ENCODE measurements around the gene PDCL2. TPM values are rescaled to one million over a fixed set of nuclear protein-coding genes. Genes with fewer than 3 reads are reported as not detected.

The PDCL2 gene
- total RNA-seq, 2 experiments from 2014 or later, result not detected

DNA sequence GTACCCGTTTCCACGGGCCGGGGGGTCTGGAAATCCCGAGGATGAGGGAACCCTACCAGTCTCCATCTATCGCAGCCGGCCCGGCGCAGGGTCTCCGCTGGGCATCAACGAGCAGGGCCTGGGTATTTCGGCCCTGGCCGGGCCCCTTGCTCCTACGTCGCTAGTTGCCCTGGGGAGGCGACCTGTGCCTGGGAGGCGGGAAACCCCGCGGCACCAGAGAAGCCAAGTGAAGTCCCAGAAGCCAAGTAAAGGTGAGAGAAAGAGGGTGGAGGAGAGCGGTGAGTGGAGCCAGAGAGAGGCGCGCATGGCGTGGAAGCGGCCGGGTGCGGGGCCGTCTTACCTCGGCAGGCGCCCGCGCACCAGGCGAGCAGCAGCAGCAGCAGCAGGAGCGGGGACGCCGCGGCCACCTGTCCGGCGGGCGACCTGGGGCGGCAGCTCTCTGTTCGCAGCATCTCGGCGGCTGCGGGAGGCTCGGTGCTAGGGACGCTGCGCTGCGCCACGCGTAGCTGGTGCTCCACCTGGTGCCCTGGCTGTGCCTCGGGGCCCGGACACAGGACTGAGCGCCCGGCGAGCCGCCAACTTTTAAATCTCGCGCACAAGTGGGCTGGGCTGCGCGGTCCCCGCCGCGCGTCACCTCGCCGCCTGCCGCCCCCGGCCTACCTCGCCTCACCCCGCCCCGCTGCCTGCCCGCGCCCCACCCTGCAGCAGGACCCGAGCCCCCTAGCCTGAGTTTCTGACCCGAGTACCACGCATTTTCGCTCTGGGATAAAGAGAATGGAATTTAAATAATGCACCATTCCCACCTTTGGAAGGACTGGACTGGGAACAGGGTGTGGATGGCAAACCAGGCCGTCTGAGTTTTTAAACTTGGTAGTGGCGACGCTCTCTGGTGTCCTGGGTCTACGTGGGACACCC, 44.0 kb upstream of the PDCL2 start, which contains the start of gene NMU:
TSS of gene NMU (minus strand) at position 558 of the 915 bp plus-strand sequence. CDS start at position 452, 106 bp downstream.
- DNase-seq (peak in 5 of 14 experiments; percentile 5 to 37 (median 25)), ATAC-seq (ENCODE audit: poor library complexity) (no peak)
- H3K4me1 Mint-ChIP-seq (ENCODE audit: low read depth), result peaks cover 19% of the 10 kb centered on the region
- no peak within 1 kb of the TSS for H3K27ac Mint-ChIP-seq
- H3K9me3 Mint-ChIP-seq, result no peaks in the 10 kb centered on the region
- H3K27me3 ChIP-seq (ENCODE audit: control insufficient read depth in 1 of 2, insufficient read depth in 2 of 2, low read length in 2 of 2), result peaks cover 24 to 44% of the 10 kb centered on the region in 2 experiments
- no peaks in the 10 kb centered on the region for H3K9me3 ChIP-seq (ENCODE audit: control insufficient read depth in 1 of 2, insufficient read depth in 1 of 2, low read length in 2 of 2)
- no peaks in the 10 kb centered on the region for H3K36me3 Mint-ChIP-seq (ENCODE audit: low read depth)
- no peaks in the 10 kb centered on the region for H3K36me3 ChIP-seq (ENCODE audit: insufficient read depth, low read length)
- H3K27ac ChIP-seq (ENCODE audit: low read depth in 1 of 2, low read length in 2 of 2), result no peak within 1 kb of the TSS
- H3K4me3 ChIP-seq (ENCODE audit: low read length), result peak within 1 kb of the TSS; percentile 34
- POLR2A ChIA-PET, result no interaction called here
- peaks cover 86% of the 10 kb centered on the region for H3K27me3 Mint-ChIP-seq
- peaks cover 11% of the 10 kb centered on the region for H3K4me1 ChIP-seq (ENCODE audit: insufficient read depth, low read length)
- CTCF ChIA-PET, result no interaction called here
- TF ChIP-seq, protein P1, sequence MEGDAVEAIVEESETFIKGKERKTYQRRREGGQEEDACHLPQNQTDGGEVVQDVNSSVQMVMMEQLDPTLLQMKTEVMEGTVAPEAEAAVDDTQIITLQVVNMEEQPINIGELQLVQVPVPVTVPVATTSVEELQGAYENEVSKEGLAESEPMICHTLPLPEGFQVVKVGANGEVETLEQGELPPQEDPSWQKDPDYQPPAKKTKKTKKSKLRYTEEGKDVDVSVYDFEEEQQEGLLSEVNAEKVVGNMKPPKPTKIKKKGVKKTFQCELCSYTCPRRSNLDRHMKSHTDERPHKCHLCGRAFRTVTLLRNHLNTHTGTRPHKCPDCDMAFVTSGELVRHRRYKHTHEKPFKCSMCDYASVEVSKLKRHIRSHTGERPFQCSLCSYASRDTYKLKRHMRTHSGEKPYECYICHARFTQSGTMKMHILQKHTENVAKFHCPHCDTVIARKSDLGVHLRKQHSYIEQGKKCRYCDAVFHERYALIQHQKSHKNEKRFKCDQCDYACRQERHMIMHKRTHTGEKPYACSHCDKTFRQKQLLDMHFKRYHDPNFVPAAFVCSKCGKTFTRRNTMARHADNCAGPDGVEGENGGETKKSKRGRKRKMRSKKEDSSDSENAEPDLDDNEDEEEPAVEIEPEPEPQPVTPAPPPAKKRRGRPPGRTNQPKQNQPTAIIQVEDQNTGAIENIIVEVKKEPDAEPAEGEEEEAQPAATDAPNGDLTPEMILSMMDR (IDR thresholded peaks at IDR 0.05), result no peak
- intact Hi-C loops (cut with DNase I, micrococcal nuclease), result no loop called here
- peak within 1 kb of the TSS; percentile 77 for H3K4me3 Mint-ChIP-seq

DNA sequence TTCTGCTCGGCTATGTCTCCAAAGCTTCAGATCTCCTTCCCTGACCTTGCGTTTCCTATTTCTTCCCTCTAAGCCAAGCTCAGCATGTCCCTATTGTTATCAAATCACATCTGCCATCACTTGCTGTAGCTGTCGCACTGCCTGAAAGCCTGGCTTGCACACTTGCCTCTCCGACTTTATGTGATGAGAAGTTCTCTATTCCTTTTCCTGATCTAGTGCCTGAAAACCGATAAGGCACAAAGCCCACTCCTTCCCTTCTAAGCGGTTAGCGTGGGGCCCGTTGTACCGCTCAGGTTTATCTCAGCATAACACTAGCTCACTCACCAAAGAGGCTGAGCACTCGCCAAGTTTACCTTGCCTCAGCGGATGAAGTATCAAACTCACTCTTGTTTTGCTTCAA, 43.2 kb upstream of the PDCL2 start:
- H3K27me3 Mint-ChIP-seq, result peaks cover 88% of the 10 kb centered on the region
- H3K27ac Mint-ChIP-seq, result no peak overlapping the region
- Histone ChIP-seq H3K27ac (ENCODE audit: low read depth in 1 of 2, low read length in 2 of 2) (no peak overlapping the region), H3K4me3 (ENCODE audit: low read length) (peak overlapping the region; percentile 34), H3K27me3 (ENCODE audit: control insufficient read depth in 1 of 2, insufficient read depth in 2 of 2, low read length in 2 of 2) (peaks cover 24 to 52% of the 10 kb centered on the region in 2 experiments), H3K4me1 (ENCODE audit: insufficient read depth, low read length) (peaks cover 11% of the 10 kb centered on the region), H3K36me3 (ENCODE audit: insufficient read depth, low read length) (no peaks in the 10 kb centered on the region), H3K9me3 (ENCODE audit: control insufficient read depth in 1 of 2, insufficient read depth in 1 of 2, low read length in 2 of 2) (no peaks in the 10 kb centered on the region)
- ATAC-seq (ENCODE audit: poor library complexity), result no peak
- no peaks in the 10 kb centered on the region for H3K36me3 Mint-ChIP-seq (ENCODE audit: low read depth)
- peaks cover 19% of the 10 kb centered on the region for H3K4me1 Mint-ChIP-seq (ENCODE audit: low read depth)
- ChIA-PET POLR2A (no interaction called here), CTCF (no interaction called here)
- no peak for DNase-seq
- no peak overlapping the region for H3K4me3 Mint-ChIP-seq
- no peaks in the 10 kb centered on the region for H3K9me3 Mint-ChIP-seq
- intact Hi-C loops (cut with DNase I, micrococcal nuclease), result no loop called here
- TF ChIP-seq, protein P1 (IDR thresholded peaks at IDR 0.05), result no peak

DNA sequence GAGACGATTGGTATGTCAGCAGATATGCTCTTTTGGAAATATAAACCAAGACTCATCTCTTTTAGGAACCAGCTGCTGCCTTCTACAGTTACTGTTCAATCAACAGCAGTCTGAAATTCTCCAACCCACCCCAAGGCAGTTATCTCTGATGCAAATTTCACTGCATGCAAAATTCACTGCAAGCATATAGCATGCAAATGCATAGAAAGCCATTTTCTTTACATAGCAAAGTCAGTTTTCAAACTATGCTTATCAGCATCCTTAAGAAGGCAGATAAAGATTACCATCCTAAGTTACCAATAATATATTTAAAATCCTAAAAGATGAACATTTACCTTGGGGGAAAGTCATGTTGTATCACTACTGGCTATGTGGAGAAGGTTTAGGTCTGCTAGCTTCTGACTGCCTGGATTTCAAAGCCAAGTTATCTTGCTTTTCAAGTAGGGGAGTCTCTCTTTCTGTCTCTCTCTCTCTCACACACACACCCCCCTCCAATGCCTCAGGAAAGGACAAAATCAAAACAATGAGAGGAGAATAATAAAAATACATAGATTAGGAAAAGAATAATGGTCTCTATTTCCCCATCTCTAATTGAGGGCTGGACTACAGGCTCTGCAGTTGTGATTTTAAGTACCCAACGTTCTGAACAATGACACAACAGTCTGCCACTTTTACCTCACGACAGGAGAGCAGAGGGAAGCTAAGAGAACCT, 42.5 kb upstream of the PDCL2 start:
- peaks cover 19% of the 10 kb centered on the region for H3K4me1 Mint-ChIP-seq (ENCODE audit: low read depth)
- no peaks in the 10 kb centered on the region for H3K9me3 Mint-ChIP-seq
- H3K27me3 Mint-ChIP-seq, result peaks cover 85% of the 10 kb centered on the region
- H3K4me3 Mint-ChIP-seq, result no peak overlapping the region
- H3K27me3 ChIP-seq (ENCODE audit: control insufficient read depth in 1 of 2, insufficient read depth in 2 of 2, low read length in 2 of 2), result peaks cover 24 to 53% of the 10 kb centered on the region in 2 experiments
- ATAC-seq (ENCODE audit: poor library complexity) (no peak), DNase-seq (no peak)
- no peaks in the 10 kb centered on the region for H3K9me3 ChIP-seq (ENCODE audit: control insufficient read depth in 1 of 2, insufficient read depth in 1 of 2, low read length in 2 of 2)
- no peaks in the 10 kb centered on the region for H3K36me3 ChIP-seq (ENCODE audit: insufficient read depth, low read length)
- no peak overlapping the region for H3K27ac Mint-ChIP-seq
- TF ChIP-seq, protein P1 (IDR thresholded peaks at IDR 0.05), result no peak
- no peak overlapping the region for H3K27ac ChIP-seq (ENCODE audit: low read depth in 1 of 2, low read length in 2 of 2)
- intact Hi-C loops (cut with DNase I, micrococcal nuclease), result no loop called here
- peaks cover 11% of the 10 kb centered on the region for H3K4me1 ChIP-seq (ENCODE audit: insufficient read depth, low read length)
- H3K36me3 Mint-ChIP-seq (ENCODE audit: low read depth), result no peaks in the 10 kb centered on the region
- ChIA-PET POLR2A (no interaction called here), CTCF (no interaction called here)
- no peak overlapping the region for H3K4me3 ChIP-seq (ENCODE audit: low read length)
